Uterus (tissue), 2 donors: Measurements from ENCODE around the gene NCLN.

Experiments used
- POLR2A ChIP-seq, 2 donors: fragments of 450-650 bp; IDR thresholded peaks; one replicate each; pipeline ENCODE4 v1.6.1; 2016; ENCODE audit warnings: antibody characterized with exemption in 2 of 2, mild to moderate bottlenecking in 1 of 2, moderate library complexity in 1 of 2
- TF ChIP-seq, protein P1 (sequence below), 4 experiments: fragments of 200-600 bp in 2 of 4; fragments of 450-650 bp in 2 of 4; sonication (generic) in 2 of 4; IDR thresholded peaks; one replicate each; pipeline ENCODE4 v1.5.1; 2016 to 2019; ENCODE audit warnings: antibody characterized with exemption in 4 of 4, mild to moderate bottlenecking in 2 of 4, moderate library complexity in 1 of 4

DNA sequence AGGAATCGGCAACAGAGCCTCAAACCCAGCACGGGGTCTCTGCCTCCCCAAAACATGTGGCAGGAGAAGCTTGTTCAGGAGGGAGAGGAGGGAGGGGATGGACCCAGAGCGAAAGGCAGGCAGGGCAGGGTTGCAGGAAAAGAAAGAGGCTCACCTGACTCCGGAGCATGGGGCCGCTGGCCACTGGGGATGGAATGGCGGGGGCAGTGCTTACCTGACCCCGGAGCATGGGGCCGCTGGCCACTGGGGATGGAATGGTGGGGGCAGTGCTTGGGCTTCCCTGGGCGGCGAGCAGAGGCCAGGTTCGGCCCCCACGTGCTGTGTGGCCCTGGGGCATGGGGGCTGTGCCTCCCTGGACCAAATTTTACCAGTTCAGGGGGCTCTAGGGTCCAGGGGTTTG lies 25.5 kb downstream of the NCLN start:
- TF ChIP-seq, protein P1, sequence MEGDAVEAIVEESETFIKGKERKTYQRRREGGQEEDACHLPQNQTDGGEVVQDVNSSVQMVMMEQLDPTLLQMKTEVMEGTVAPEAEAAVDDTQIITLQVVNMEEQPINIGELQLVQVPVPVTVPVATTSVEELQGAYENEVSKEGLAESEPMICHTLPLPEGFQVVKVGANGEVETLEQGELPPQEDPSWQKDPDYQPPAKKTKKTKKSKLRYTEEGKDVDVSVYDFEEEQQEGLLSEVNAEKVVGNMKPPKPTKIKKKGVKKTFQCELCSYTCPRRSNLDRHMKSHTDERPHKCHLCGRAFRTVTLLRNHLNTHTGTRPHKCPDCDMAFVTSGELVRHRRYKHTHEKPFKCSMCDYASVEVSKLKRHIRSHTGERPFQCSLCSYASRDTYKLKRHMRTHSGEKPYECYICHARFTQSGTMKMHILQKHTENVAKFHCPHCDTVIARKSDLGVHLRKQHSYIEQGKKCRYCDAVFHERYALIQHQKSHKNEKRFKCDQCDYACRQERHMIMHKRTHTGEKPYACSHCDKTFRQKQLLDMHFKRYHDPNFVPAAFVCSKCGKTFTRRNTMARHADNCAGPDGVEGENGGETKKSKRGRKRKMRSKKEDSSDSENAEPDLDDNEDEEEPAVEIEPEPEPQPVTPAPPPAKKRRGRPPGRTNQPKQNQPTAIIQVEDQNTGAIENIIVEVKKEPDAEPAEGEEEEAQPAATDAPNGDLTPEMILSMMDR (IDR thresholded peaks at IDR 0.05) = no peak
- TF ChIP-seq POLR2A (IDR thresholded peaks at IDR 0.05) = no peak
